GM12891 (cell line): ENCODE data around the gene ANKRD13B.

Experiments used
- PAX5 ChIP-seq: IDR thresholded peaks from 2 replicates; pipeline ENCODE4 v1.6.1; 2011; ENCODE audit warnings: low read length, moderate library complexity, mild to moderate bottlenecking; ENCODE audit not compliant: insufficient read depth, severe bottlenecking
- TAF1 ChIP-seq: IDR thresholded peaks from 2 replicates; pipeline ENCODE4 v1.6.1; 2011; ENCODE audit warnings: low read depth, low read length, control low read depth

DNA sequence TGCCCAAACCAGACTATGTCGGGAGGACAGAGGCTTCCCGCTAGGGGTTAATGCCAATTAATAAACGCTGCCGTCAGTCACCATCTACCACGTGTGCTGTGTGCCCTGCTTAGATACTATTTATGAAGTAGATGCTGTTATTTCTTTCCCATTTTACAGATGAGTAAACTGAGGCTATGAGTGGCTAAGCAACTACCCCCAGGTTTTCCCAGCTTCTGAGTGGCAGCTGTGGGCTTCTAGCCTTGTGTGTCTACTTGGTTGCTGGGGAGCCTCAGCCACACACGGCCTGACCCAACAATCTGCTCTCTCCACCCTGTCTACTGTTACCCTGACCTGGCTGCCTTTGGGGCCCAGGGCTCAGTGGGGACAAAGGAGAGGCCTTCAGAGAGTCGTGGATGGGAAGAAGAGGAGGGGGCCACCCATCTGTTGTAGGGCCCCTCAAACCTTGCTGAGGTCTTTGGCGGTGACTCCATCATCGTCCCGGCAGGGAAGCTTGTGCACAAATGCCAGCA is 10.6 kb upstream of the ANKRD13B start:
- TF ChIP-seq PAX5 (no peak), TAF1 (no peak)
